Nephron (organoid): ENCODE data around the gene UNC5B.

ENCODE experiments used
- H3K27ac Mint-ChIP-seq, 3 experiments: 2 replicates each; pipeline ENCODE4 v1.8.0; 2020; ENCODE audit warnings: mixed read lengths in 3 of 3, mild to moderate bottlenecking in 2 of 3, moderate library complexity in 1 of 3
- H3K27me3 Mint-ChIP-seq: 2 replicates; pipeline ENCODE4 v1.8.0; 2021; ENCODE audit warnings: low read depth, mild to moderate bottlenecking, moderate library complexity, mixed read lengths
- H3K36me3 Mint-ChIP-seq: 2 replicates; pipeline ENCODE4 v1.8.0; 2020; ENCODE audit warnings: low read depth, mixed read lengths
- H3K4me1 Mint-ChIP-seq: 2 replicates; pipeline ENCODE4 v1.8.0; 2020; ENCODE audit warnings: mixed read lengths
- H3K4me3 Mint-ChIP-seq, 3 experiments: 2 replicates each; pipeline ENCODE4 v1.8.0; 2020; ENCODE audit warnings: mild to moderate bottlenecking in 3 of 3, mixed read lengths in 3 of 3, moderate library complexity in 2 of 3
- H3K9me3 Mint-ChIP-seq: 2 replicates; pipeline ENCODE4 v1.8.0; 2020; ENCODE audit warnings: mixed read lengths
- CTCF ChIP-seq, 3 experiments: fragments of 200-600 bp; sonication (generic); IDR thresholded peaks; one replicate each; pipeline ENCODE4 v1.5.0; 2021; ENCODE audit warnings: antibody characterized with exemption in 3 of 3; ENCODE audit not compliant: unreplicated experiment in 3 of 3

UNC5B gene

GRCh38 chr10:71254834-71255549, 42.6 kb downstream of the UNC5B start:
- Mint-ChIP-seq H3K36me3 (no peaks in the 10 kb centered on the region), H3K27me3 (peaks cover 9% of the 10 kb centered on the region), H3K4me1 (peaks cover 57% of the 10 kb centered on the region), H3K27ac (peak overlapping the region; percentile 76 to 91 (median 88)), H3K9me3 (no peaks in the 10 kb centered on the region), H3K4me3 (peak overlapping the region in 1 of 3 experiments; percentile 28)
- TF ChIP-seq CTCF (IDR thresholded peaks at IDR 0.05; ENCODE audit: unreplicated experiment in 3 of 3) = no peak

GRCh38 chr10:71255550-71255807, 43.1 kb downstream of the UNC5B start:
- H3K4me3 Mint-ChIP-seq = peak overlapping the region in 1 of 3 experiments; percentile 28
- H3K4me1 Mint-ChIP-seq = peaks cover 56% of the 10 kb centered on the region
- no peak for TF ChIP-seq CTCF (IDR thresholded peaks at IDR 0.05; ENCODE audit: unreplicated experiment in 3 of 3)
- no peaks in the 10 kb centered on the region for H3K9me3 Mint-ChIP-seq
- peaks cover 9% of the 10 kb centered on the region for H3K27me3 Mint-ChIP-seq
- H3K27ac Mint-ChIP-seq = peak overlapping the region; percentile 76 to 91 (median 88)
- H3K36me3 Mint-ChIP-seq = no peaks in the 10 kb centered on the region

GRCh38 chr10:71255808-71256660, 43.7 kb downstream of the UNC5B start:
- peak overlapping the region; percentile 79 to 91 (median 88) for H3K27ac Mint-ChIP-seq
- H3K9me3 Mint-ChIP-seq = no peaks in the 10 kb centered on the region
- peaks cover 9% of the 10 kb centered on the region for H3K27me3 Mint-ChIP-seq
- H3K4me3 Mint-ChIP-seq = peak overlapping the region in 1 of 3 experiments; percentile 28
- no peak for TF ChIP-seq CTCF (IDR thresholded peaks at IDR 0.05; ENCODE audit: unreplicated experiment in 3 of 3)
- H3K36me3 Mint-ChIP-seq = no peaks in the 10 kb centered on the region
- H3K4me1 Mint-ChIP-seq = peaks cover 56% of the 10 kb centered on the region

- no peaks in the 10 kb centered on the region for H3K36me3 Mint-ChIP-seq
- H3K4me3 Mint-ChIP-seq = no peak overlapping the region
- H3K27me3 Mint-ChIP-seq = peaks cover 9% of the 10 kb centered on the region
- H3K9me3 Mint-ChIP-seq = no peaks in the 10 kb centered on the region
- H3K27ac Mint-ChIP-seq = peak overlapping the region in 2 of 3 experiments; percentile 42 to 88
- TF ChIP-seq CTCF (IDR thresholded peaks at IDR 0.05; ENCODE audit: unreplicated experiment in 3 of 3) = no peak
- peaks cover 56% of the 10 kb centered on the region for H3K4me1 Mint-ChIP-seq
Measured at GRCh38 chr10:71256661-71257318, 44.4 kb downstream of the UNC5B start.

GRCh38 chr10:71257319-71257997, 45.1 kb downstream of the UNC5B start:
- Mint-ChIP-seq H3K27me3 (peaks cover 6% of the 10 kb centered on the region), H3K4me3 (no peak overlapping the region)
- no peak for TF ChIP-seq CTCF (IDR thresholded peaks at IDR 0.05; ENCODE audit: unreplicated experiment in 3 of 3)

More at GRCh38 chr10:71257319-71257997, 45.1 kb downstream of the UNC5B start:
- no peak overlapping the region for H3K27ac Mint-ChIP-seq
- H3K36me3 Mint-ChIP-seq = no peaks in the 10 kb centered on the region
- H3K9me3 Mint-ChIP-seq = no peaks in the 10 kb centered on the region
- H3K4me1 Mint-ChIP-seq = peaks cover 56% of the 10 kb centered on the region
